ENCODE measurements around the gene TMPRSS11D.

DNA sequence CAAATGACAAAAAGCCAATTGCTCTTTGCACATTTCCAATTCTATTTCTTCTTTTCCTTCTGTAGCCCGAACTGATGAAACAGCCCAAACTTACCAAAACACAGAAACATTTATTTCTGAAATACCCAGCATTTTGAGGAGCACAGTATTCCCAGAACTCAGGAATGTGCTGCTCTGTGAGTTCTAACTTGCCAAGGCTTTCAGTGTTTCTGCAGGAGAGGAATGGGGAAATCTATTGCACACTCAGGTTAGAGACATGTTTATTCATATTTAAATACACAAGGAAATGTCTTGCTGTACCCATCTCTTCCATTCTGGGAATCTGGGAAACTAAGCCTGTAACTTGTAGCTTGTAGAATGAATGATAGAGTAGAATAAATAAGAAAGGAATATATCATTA is 10.7 kb downstream of the TMPRSS11D start:
- TF ChIP-seq, protein P1, sequence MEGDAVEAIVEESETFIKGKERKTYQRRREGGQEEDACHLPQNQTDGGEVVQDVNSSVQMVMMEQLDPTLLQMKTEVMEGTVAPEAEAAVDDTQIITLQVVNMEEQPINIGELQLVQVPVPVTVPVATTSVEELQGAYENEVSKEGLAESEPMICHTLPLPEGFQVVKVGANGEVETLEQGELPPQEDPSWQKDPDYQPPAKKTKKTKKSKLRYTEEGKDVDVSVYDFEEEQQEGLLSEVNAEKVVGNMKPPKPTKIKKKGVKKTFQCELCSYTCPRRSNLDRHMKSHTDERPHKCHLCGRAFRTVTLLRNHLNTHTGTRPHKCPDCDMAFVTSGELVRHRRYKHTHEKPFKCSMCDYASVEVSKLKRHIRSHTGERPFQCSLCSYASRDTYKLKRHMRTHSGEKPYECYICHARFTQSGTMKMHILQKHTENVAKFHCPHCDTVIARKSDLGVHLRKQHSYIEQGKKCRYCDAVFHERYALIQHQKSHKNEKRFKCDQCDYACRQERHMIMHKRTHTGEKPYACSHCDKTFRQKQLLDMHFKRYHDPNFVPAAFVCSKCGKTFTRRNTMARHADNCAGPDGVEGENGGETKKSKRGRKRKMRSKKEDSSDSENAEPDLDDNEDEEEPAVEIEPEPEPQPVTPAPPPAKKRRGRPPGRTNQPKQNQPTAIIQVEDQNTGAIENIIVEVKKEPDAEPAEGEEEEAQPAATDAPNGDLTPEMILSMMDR (conservative IDR thresholded peaks at IDR 0.05) = no peak
- TF ChIP-seq EZH2 (IDR thresholded peaks at IDR 0.05; ENCODE audit: low read depth) = no peak
